Measurements from ENCODE around the gene RABAC1. TPM values are rescaled to one million over a fixed set of nuclear protein-coding genes. Genes with fewer than 3 reads are reported as not detected.

The RABAC1 gene, protein sequence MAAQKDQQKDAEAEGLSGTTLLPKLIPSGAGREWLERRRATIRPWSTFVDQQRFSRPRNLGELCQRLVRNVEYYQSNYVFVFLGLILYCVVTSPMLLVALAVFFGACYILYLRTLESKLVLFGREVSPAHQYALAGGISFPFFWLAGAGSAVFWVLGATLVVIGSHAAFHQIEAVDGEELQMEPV
- total RNA-seq = 177 and 245 TPM in 2 replicates

DNA sequence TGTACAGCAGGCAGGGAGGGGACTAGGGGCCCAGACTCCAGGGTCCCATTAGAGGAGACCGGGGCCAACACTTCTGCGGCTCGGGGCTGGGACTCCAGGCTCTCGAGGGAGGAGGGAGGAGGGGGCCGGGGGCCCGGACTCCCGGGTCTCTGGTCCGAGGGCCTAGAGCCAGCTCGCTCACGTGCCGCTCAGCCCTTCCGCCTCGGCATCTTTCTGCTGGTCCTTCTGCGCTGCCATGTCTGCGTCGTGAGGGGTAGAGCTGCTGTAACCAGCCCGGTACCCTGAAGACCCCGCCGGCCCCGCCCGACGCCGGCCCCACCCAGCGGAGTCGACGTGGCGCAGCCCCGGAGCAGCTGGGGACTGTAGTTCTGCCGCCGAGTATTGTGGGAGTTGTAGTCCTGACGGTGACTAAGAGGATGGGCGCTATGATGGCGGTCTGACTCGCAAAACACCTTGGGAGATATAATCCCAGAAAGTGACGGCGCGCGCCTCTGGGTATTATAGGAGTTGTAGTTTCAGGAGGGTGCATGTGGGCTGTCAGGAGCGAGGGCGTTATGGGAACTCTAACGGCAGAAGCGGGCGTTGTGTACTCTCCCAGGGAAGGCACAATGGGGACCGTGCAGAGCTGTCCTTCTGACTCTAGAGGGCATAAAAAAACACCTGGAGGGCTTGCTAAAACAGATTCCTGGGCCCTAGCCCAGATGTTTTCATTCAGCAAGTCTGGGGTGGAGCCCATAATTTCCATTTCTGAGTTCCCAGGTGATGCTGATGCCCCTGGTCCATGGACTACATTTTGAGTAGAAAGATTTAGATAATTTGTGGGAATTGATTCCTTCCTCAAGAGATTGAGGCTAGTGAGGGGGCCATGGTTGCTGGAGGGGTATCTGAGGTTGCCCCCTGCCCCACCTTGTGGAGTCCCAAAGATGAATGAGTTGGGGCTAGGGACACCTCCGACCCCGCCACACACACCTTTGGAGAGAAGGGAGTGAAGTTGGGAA lies at the start of gene RABAC1:
Gene RABAC1 (minus strand): TSS at position 266 of the 998 bp plus-strand sequence. CDS start 29 bp downstream, at position 237.

DNA sequence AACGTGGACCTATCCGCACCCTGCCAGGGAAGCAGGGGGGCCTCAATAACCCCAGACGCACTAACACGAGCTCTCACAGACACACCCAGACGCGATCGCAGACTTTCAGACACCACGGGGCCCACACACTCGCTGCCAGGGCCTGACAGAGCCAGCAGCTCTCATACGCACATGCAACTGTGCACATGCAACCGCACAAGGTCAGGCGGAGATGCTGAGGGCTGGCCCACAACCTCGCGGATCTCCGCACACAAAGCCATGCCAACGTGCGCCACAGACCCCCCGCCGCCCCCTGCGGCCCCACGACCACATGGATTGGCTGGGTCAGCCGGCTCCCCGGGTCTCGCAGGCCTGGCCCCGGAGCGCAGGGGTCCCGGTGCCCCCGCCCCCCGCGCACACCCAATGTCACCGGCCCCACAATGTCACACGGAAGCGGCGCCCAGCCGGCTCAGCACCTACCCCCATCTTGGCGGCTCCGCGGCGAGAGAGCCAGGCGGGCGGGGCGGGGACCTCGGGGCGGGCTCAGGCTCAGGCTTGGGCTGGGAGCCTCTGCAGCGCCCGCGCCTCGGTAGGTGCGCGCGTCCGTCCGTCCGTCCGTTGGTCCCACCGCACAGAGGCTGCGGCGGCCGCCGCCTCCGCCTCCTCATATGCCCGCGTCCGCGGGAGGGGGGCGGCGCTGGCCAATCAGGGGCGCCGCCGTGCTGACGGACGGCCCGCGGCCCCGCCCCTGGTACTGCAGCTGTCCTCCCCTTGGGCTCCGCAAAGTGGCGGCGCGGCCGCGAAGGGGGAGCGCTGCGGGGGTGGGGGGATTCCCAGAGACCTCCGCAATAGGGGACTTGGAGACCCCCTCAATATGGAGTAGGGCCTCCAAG lies 34.7 kb upstream of the RABAC1 start, which contains the start of gene ATP1A3:
Gene ATP1A3 (minus strand): TSS at position 619 of the 872 bp plus-strand sequence. CDS start 154 bp downstream, at position 465.

DNA sequence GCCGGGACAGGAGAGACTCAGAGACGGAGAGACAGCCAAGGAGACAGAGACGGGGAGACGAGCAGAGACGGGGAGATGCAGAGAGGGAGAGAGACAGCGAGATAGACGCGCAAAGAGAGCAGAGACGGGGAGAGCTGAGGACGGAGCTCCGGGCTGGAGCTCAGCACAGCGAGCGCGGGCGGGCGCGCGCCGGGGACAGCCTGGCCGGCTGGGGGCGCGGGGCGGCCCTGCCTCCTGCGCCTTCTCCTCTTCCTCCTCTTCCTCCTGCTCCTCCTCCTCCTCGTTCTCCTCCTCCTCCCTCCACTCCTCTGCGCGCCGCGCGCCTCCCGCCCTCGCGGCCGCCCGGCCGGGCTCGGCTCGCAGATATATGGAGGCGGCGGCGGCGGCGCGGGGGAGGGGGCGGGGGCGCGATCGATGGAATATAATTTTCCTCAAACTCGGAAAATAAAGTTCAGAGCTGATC lies 30.9 kb downstream of the RABAC1 start, which contains the start of gene ERFL:
Gene ERFL (minus strand): TSS at position 229 of the 463 bp plus-strand sequence. CDS start 15,530 bp downstream, outside the sequence.

Other genes starting within 250 kb of the RABAC1 start
- 0.11 and 0.23 TPM in 2 replicates for gene CEACAM6, start 203.8 kb downstream of the RABAC1 start, total RNA-seq
- not detected in 2 replicates for gene CEACAM3, start 162.7 kb downstream of the RABAC1 start, total RNA-seq
- gene LYPD4, start 114.6 kb downstream of the RABAC1 start, total RNA-seq = not detected in 2 replicates
- gene DMRTC2, start 114.3 kb downstream of the RABAC1 start, total RNA-seq = not detected in 2 replicates
- 1,704 and 2,675 TPM in 2 replicates for gene RPS19, start 99.1 kb downstream of the RABAC1 start, total RNA-seq
- not detected in 2 replicates for gene CD79A, start 82.0 kb downstream of the RABAC1 start, total RNA-seq
- gene ARHGEF1, start 76.1 kb downstream of the RABAC1 start, total RNA-seq = 91.3 and 104 TPM in 2 replicates
- not detected in 2 replicates for gene ERFL, start 30.9 kb downstream of the RABAC1 start, total RNA-seq
- 0.04 TPM in 1 of 2 replicates, not detected in the other for gene ATP1A3, start 34.9 kb upstream of the RABAC1 start, total RNA-seq
- gene GRIK5, start 110.9 kb upstream of the RABAC1 start, total RNA-seq = 0.04 and 0.16 TPM in 2 replicates
- 15.0 and 18.9 TPM in 2 replicates for gene ZNF574, start 116.8 kb upstream of the RABAC1 start, total RNA-seq
- gene POU2F2, start 173.1 kb upstream of the RABAC1 start, total RNA-seq = 12.5 and 25.6 TPM in 2 replicates